Cardiac muscle cell (in vitro differentiated cells and primary cell): ENCODE measurements around the gene LHX2. TPM values are rescaled to one million over a fixed set of nuclear protein-coding genes. Genes with fewer than 3 reads are reported as not detected.

ENCODE experiments used
- DNase-seq, 2 donors: peaks; one replicate each; pipeline versions ENCODE4 v3.0.0 to v3.0.0-alpha.2; 2010 to 2017; ENCODE audit warnings: low read depth in 1 of 2, low spot score in 1 of 2
- H3K27ac ChIP-seq: fragments of 200-600 bp; sonication (generic); 2 replicates; pipeline ENCODE4 v1.5.1; 2016
- H3K27me3 ChIP-seq: fragments of 200-600 bp; sonication (generic); 2 replicates; pipeline ENCODE4 v1.6.0; 2016; ENCODE audit warnings: control low read depth
- H3K36me3 ChIP-seq: fragments of 200-600 bp; sonication (generic); 2 replicates; pipeline ENCODE4 v1.5.1; 2016; ENCODE audit warnings: control low read depth
- H3K4me1 ChIP-seq: fragments of 200-600 bp; sonication (generic); 2 replicates; pipeline ENCODE4 v1.8.1; 2017; ENCODE audit warnings: low read depth, mild to moderate bottlenecking, mixed run types
- H3K4me3 ChIP-seq: fragments of 200-600 bp; sonication (generic); 2 replicates; pipeline ENCODE4 v1.5.1; 2016; ENCODE audit warnings: mild to moderate bottlenecking
- H3K9me3 ChIP-seq: fragments of 200-600 bp; sonication (generic); 2 replicates; pipeline ENCODE4 v1.5.1; 2017; ENCODE audit warnings: low read depth, mild to moderate bottlenecking, control low read depth
- polyA plus RNA-seq: library from polyadenylated mRNA; unstranded; fragments of >200 nt; fragmentation: Nextera tagmentation; extraction: Ambion mirVana; gene quantifications from 2 replicates; pipeline ENCODE4 v1.2.1, GENCODE V29; 2016
- total RNA-seq: library from RNA; depleted of rRNA; stranded (reverse); fragments of >200 nt; gene quantifications from 2 replicates; pipeline ENCODE4 v1.2.3, GENCODE V29; 2016
- TF ChIP-seq, protein P1 (sequence below): IDR thresholded peaks from 2 replicates; pipeline ENCODE4 v1.5.1; 2012; ENCODE audit warnings: low read depth, mild to moderate bottlenecking, low read length

LHX2 gene
- total and polyA plus RNA-seq, 2 experiments from 2014 or later = 0.60 to 1.3 TPM

DNA sequence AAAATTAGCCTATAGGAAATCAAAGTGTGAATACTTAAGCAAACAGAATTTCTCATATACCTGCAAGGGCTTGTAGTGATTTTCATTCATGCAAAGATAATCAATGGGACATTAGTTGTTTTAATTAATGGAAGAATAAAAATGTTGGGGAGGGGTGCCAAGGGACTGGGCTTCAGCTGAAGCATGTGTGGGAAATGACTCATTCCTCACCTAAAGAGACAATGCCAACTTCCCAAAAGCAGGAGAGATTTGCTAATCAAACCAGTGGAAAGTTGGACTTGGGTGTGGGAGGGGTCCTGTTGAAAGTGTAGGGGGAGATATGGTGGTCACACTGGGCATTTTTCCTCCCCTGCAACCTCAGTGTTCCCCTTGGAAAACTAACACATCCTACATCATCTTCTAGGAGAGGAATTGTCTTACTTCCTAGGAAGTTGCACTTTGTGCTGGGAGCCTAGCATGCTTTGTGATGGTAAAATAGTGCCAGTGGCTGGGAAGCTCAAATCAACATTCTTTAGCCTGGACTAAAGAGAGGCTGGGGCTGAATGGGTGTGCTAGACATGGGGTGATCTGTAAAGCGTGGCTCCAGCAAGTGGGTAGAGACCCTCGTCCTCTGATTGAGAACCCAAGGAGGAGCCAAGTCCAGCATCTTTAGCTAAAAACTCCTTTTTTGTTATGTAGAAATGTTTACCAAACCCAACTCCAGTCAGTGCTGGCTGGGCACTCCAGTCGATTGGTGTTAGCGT, 6.4 kb upstream of the LHX2 start:
- Histone ChIP-seq H3K27ac (no peak overlapping the region), H3K4me3 (no peak overlapping the region), H3K4me1 (peaks cover 11% of the 10 kb centered on the region), H3K36me3 (no peaks in the 10 kb centered on the region), H3K27me3 (peaks cover 100% of the 10 kb centered on the region), H3K9me3 (no peaks in the 10 kb centered on the region)
- TF ChIP-seq, protein P1, sequence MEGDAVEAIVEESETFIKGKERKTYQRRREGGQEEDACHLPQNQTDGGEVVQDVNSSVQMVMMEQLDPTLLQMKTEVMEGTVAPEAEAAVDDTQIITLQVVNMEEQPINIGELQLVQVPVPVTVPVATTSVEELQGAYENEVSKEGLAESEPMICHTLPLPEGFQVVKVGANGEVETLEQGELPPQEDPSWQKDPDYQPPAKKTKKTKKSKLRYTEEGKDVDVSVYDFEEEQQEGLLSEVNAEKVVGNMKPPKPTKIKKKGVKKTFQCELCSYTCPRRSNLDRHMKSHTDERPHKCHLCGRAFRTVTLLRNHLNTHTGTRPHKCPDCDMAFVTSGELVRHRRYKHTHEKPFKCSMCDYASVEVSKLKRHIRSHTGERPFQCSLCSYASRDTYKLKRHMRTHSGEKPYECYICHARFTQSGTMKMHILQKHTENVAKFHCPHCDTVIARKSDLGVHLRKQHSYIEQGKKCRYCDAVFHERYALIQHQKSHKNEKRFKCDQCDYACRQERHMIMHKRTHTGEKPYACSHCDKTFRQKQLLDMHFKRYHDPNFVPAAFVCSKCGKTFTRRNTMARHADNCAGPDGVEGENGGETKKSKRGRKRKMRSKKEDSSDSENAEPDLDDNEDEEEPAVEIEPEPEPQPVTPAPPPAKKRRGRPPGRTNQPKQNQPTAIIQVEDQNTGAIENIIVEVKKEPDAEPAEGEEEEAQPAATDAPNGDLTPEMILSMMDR = no peak
- DNase-seq = no peak

DNA sequence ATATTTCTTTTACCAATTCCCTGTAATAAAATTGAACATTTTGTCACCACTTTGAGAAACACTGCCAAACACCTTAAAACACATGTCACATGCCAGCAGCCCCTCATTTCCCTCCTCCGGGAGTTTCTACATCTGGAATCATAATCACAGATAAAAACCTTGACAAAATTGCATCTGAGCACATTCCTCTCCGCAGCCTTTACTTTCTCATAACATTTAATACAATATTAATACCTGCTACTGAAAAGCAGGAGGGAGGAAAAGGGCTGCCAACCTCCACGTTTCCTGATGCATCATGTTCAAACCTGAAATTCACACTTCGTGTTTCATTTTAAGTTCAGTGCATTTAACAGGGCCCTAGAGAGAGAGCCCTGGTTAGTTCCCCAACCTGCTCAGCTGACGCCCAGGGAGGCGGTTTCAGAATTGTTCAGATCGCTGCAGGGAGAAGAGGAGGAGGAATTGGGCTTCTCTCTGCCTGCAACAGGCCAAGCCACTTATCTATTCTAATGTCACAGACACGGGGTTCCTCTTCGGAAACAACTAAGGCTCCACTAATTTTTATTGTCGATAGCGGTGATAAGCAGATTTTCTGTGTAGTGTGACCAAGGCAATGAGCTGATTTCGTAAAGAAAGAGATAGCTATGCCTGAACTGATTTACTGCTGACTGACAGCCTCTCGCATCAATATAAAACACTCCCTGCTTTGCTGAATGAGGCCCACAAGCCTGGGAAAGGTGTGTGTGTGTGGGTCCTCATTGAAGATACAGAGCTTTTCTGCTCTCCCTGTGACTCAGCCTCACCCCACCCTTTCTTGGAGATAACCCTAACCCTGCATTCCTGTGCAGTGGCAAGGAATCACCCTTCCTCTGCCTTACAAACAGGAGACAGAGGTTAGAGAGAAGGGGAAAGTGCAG, 4.9 kb upstream of the LHX2 start:
- TF ChIP-seq, protein P1 = no peak
- Histone ChIP-seq H3K4me1 (peaks cover 11% of the 10 kb centered on the region), H3K27ac (no peak overlapping the region), H3K4me3 (no peak overlapping the region), H3K27me3 (peaks cover 100% of the 10 kb centered on the region), H3K9me3 (no peaks in the 10 kb centered on the region), H3K36me3 (no peaks in the 10 kb centered on the region)
- DNase-seq = no peak

DNA sequence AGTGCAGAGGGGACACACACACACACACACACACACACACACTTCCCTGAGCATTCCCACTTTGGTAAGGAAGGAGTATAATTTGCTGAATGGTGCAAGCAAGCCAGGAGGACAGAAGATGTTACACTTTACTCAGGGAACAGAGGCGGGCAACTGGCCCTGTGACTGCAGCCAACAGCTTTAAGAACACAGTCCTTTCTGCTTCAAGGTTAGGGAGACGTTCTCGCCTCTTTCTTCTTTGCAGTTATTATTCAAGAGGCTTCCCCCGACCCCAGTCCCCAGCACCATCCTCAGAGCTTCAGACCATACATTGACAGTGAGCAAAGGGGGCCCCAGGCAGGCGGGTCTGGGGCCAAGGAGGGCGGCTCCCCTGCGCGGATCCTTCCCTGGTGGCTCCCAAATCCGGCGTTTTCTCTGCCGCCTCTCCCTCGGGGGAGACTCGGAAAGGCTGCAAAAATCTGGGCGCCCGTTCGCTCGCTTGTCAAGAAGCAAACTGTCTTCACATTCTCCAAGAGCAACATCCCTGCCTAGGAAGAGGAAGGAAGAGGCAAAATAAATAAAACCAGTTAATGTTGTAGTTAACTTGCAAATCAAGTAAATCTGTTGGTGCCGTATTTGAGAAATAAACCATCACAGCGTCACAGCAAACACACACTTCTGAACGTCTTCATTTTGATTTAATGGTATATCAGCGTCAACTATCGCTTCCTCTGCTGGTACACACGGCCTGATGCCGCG, 3.8 kb upstream of the LHX2 start:
- Histone ChIP-seq H3K4me1 (peaks cover 11% of the 10 kb centered on the region), H3K27me3 (peaks cover 100% of the 10 kb centered on the region), H3K36me3 (no peaks in the 10 kb centered on the region), H3K9me3 (no peaks in the 10 kb centered on the region), H3K27ac (no peak overlapping the region), H3K4me3 (peak overlapping the region; percentile 18)
- TF ChIP-seq, protein P1 = no peak
- no peak for DNase-seq

DNA sequence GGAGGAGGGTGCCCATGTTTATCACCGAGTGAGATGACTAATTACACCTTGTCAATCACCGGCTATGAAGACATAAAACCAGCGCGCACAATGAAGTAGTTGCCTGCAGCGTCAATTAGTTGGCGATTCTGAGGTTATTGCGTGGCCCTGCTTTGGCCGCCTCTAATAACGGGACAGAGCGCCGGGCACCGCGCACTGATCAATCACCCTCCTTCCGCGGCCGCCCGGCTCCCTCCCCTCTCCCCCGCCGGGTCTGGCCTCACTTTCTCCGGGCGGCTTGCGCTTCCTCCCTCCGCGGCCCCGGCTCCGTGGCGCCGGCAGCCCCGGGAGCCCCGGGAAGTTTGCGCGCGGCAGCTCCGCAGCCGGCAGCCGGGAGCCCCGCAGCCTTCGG, 3.3 kb upstream of the LHX2 start:
- TF ChIP-seq, protein P1 = no peak
- peaks cover 100% of the 10 kb centered on the region for H3K27me3 ChIP-seq
- H3K4me3 ChIP-seq = peak overlapping the region; percentile 18
- no peak for DNase-seq
- H3K27ac ChIP-seq = no peak overlapping the region
- H3K4me1 ChIP-seq = peaks cover 11% of the 10 kb centered on the region
- H3K9me3 ChIP-seq = no peaks in the 10 kb centered on the region
- H3K36me3 ChIP-seq = no peaks in the 10 kb centered on the region
